NK-92 (cell line): ENCODE results near the gene CNNM1.

Experiments used
- DNase-seq: peaks from one replicate; lab custom pipeline; 2025; ENCODE audit not compliant: unreplicated experiment; lab: John Stamatoyannopoulos, UW

The CNNM1 gene

DNA sequence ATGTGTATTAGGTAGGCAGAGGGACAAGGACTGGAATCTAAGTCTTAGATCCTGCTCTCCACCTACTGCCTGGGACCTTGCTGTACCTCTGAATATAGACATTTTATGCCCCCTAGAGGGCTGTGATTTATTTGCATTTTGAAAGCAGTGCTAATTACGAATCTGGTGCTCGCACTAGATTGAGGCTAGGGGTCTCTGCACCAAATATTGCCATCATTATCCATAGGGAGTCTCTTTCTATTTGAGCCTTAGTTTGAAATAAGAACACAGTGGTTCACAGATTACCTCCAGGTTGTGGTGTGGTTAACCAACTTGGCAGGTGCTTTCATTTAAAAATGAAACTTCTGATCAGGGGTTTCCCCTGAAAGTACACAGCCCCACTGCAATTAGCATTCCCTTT lies 41.8 kb downstream of the CNNM1 start:
- no peak for DNase-seq

DNA sequence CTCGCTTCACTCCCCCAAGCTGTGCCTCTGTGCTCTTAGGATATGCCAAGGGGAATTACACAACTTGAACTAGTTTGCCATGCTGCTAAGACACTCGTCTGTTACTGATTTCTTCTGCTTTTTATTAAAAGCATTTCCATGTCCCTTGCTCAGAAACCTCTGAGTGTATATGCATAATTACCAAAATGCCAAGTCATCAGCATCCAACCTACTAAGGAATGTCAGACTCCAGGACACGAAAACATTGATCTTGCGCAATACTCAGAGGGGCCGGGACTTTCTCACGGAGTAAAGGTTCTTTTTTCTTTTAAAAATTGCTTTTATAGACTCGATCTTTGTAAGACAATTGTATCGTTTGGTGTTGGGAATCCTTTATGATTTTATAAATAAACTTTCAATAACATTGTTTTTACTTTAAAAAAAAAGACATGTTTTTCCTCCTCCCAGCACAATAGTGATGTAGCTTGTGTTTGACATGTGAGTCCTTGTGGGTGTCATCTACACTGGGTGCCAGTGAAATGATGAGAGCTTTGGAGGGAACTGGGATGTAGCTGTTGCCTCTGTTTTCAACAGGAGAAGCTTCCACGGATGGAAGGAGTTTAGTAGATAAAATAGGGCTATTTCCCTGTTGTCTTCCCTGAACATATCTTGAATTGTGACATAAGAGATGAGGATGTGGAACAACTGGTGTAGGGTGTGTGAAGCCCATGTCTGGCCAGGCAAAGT lies 43.6 kb downstream of the CNNM1 start:
- no peak for DNase-seq

DNA sequence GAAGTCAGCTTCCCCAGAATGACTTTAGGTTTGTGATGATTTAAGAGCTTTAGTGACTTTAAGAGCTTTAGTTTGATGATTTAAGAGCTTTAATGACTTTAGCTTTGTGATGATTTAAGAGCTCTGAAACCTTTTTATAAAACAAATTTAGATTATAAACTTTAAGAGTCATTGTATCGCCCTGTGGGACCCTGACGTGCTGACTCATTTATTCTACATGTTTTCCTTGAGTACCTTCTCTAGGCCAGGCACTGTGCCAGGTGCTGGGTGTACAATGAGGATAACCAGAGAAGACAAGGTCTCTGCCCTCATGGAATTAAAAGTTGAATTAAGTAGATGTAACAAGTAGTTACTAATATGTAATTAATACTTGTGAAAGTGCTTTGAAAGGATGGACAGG lies 45.4 kb downstream of the CNNM1 start:
- no peak for DNase-seq

DNA sequence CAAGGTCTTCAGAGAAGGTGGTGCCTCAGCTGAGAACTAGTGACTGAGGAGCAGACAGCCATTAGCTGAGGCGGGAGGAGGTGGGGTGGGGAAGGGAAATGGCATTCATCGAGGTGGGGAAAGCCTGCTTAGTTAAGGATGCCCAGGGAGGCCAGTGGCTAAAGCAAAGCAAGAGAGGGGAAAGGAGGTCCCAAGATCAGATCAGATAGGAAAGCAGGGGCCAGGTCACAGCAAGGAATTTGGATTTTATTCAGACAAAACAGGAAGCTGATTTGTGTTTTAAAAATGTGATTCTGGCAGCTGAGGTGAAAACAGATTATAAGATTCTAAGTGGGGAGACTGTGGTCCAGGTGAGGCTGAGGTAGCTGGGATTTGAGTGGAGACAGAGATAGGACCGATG lies 45.8 kb downstream of the CNNM1 start:
- no peak for DNase-seq

DNA sequence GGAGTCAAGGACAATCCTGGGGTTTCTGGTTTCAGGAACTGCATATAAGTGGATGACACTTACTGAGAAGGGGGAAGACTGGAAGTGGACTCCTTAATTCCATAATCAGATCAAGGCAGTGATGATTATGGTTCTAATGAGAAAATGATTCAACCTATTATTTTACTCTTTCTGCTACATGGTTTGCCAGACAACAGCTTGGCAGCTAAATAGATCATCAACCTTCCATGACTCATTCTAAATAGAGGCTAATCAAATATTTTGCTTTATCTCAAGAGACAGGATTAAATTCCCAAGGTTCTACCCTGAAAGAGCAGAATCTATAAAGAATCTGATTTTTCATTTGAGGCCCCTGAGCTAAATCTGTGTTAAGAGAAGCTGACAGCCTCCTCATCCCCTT lies 46.3 kb downstream of the CNNM1 start:
- no peak for DNase-seq

DNA sequence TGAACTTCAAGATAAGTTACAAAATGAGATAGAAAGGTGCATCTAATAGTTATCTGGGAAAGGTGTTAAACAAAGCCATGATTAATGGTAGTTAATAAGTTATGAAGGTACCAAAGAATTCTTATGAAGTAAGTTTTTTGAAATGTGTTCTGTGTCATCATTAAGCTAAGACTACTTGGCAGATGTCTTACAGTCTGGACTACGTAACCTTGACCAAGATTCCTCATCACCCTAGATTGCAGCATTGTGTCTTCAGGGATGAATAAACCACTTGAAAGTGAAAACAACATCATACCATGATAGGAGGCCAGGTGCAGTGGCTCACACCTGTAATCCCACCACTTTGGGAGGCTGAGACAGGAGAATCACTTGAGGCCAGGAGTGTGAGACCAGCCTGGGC lies 53.0 kb downstream of the CNNM1 start:
- DNase-seq, result no peak

DNA sequence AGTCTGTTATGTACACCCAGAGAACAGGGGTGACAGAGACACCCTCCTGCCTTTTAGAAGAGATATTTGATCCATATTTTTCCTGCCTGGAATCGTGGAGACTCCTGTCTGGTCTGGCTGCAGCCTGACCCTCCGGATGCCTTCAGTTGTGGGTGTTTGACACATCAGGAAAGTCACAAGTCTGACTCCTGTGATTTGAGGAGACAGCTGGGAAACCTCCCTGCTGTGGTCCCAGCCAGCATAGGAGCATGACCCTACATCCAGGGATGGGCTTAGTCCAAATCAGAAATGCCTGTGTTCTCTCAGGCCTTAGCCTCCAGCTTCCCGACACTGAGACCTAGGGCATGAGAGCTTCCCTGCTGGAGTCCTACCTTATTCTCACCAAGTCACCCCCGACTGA lies 57.9 kb downstream of the CNNM1 start:
- no peak for DNase-seq

DNA sequence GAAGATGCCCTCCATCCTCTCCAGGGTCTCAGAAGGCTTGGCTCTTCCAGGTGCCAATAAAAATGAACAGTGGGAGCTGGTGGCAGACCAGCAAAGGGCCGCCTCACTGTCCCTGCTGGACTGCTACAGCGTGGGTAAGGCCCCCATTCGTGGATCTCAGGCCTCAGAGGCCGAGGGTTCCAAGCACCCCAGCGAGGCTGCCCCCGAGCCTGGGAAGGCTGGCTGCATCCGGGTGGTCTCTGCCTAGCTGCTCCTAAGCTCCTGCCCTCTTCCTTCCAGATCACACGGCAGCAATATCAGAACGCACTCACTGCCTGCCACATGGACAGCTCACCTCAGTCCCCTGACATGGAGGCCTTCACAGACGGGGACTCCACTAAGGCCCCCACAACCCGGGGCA lies 58.4 kb downstream of the CNNM1 start:
- no peak for DNase-seq

DNA sequence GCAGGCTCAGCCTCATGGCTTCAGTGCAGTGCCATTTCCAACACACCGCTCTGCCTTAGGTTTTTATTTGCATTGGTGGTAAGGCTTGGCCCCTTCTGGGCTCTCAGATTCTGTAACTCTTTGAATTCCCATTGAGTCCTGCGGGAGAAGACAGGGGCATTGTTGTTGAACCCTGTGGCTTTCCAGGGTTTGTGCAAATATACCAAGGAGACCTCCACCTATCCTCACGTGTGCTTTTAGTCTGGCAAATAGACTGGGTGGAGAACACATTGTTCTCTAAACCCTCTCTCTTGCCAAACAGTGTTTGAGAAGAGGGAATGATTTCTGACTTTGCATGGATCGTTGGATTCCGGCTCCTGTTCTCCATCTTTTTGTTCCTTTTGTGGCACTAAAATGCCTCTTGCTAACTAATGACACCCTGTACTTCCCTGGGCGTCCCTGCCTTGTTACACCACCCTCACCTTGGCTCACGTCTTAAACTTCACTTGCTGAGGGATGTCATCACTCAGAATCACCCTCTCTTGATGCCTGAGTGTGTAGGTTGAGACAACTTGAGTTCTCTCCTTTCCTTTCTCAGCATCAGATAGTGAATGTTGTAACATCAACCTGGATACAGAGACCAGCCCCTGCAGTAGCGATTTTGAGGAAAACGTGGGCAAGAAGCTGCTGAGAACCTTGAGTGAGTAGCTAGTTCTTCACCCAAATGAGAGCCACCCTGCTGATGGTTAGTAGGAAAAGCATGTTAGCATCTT lies 60.7 kb downstream of the CNNM1 start:
- DNase-seq, result no peak

DNA sequence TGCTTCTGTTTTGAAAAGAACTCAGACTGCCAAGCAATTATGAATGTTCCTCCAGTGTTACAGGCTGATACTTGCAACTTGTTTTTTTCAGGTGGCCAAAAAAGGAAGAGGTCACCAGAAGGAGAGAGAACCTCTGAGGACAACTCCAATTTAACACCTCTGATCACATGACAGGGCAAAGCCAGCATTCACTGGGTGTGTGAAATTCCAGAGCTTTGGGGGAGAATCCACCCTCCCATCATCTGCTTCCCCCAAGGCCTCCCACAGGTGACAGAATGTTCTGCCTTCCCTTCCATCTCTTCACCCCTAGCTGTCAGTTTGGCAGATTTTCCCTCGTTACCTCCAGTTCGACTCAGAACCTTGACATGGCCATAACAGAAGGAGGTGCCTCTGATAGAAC lies 62.2 kb downstream of the CNNM1 start:
- DNase-seq, result no peak

DNA sequence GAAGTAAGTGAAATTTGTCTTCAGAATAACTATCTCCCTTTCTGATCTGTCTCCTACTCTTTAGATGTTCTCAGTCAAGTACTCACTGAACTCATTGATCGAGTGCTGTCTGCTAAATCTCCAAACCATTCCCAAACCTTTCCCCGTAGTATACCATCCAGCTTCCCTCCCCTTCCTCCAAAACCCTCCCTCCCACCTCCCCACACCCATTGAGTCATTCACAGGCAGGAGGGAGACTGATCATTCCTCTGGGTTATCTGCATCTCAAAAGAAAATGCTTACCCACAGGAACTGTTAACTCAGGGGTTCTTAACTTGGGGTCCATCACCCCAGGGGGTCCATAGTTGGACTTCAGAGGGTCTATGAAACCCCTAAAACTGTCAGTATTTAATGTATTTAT lies 63.9 kb downstream of the CNNM1 start:
- DNase-seq, result no peak

DNA sequence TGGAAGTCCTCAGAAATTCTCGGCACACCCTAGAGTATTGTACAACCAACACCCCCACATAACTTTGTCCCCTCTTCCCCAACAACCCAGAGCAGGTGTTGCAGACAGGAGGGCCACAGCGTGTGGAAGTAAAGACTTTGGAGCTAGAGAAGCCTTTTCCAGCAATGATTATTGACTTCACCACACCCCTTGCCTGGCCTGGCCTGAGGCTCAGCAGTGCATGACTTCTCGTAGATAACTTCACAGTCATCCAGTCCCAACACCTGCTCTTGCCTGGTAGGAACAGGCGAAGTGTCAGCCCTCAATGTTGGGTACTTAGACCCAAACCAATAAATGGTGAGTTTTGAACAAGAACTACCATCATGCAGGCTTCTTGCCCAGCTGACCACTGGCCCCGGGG lies 64.5 kb downstream of the CNNM1 start:
- DNase-seq, result no peak

DNA sequence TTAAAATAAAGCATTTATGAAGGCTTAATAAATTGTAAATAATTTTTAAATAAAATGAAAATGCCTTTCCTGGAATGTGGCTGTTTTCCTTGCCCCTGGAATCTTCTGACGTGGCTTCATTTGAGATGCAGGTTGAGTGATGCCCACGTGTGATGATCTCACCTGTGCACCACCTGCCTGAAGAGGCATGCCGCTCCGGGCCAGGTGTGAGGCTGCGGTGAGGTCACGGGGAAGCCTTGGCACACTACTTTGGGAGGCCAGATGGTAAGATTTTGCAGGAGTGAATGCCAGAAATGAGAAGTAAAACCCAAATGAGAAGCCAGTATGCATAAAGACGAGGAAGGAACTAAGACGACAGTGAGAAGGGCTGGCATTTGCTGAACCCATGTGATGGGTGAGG lies 65.1 kb downstream of the CNNM1 start:
- no peak for DNase-seq

DNA sequence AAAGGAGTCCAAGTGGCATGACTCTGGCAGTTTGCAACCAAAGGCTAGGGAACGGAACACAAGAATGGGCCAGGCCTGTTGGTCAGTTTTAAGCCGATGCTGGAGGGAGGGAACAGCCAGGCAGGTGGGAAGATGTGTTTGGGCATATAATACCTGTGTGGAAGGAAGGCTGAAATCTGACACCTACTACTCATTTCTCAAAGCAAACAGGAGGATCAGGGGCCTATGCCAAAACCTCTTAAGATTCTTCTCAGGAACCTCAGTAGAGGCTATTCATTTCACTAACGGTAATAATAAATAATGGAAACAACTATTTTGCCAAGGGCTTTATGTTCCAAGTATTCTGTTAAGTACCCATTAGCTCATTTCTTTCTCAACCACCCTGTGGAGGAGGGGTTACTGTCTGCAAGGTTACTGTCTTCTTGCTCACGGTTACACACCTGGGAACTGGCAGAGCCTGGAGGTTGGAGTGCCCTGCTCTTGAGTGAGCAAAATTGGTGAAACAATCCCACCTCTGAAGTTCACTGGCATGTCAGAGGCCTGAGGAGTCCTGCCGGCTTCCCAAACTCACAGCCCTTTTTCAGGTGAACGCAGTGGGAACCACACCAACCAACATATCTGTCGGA lies 65.7 kb downstream of the CNNM1 start:
- DNase-seq, result no peak

DNA sequence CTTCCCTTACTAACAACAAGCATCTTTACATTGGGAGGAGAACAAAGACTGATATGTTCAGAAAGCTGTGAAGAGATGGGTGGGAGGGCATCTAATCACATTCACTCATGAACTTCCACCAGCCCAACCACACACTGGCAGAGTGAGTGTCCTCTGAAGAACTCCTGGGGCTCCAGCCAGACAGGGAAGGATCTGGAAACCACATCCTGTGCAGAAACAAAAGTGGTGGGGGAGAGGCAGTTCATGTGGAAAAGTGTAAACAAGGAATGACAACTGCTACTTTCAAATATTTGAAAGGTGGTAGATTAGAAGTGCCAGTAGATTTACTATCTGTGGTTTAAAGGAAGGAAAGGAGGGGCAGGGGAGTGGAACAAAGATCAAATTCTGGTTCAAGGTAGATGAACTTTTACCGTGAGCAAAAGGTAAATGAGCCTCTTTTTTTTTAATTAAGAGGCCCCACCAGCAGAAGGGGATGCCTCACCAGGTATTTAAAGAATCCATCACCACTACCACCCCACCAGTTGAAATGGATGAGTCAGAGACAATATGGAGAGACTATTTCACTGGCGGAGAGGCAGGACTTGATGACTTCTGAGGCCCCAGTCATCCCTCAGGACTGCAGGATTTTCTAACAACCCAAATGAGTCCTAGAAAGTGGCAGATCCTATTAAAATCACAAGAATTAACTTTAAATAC lies 66.7 kb downstream of the CNNM1 start:
- no peak for DNase-seq

DNA sequence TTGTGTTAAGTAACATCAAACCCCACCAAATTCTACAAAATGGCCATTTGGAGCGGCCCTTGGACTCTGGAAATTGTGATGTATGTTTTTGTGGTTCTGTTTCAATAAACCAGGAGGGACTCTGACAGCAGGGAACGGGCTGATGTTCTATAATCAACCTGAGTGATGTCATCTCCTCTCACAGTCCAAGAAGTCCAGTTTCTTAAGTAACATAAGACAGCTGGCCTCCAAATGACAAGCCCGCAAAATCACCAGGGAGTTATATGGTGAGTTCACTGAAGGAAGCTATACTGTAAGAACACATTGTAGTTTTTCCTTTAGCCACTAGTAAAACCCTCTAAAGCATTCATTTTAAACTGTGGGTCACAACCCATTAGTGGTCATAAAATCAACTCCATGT lies 67.3 kb downstream of the CNNM1 start:
- no peak for DNase-seq

DNA sequence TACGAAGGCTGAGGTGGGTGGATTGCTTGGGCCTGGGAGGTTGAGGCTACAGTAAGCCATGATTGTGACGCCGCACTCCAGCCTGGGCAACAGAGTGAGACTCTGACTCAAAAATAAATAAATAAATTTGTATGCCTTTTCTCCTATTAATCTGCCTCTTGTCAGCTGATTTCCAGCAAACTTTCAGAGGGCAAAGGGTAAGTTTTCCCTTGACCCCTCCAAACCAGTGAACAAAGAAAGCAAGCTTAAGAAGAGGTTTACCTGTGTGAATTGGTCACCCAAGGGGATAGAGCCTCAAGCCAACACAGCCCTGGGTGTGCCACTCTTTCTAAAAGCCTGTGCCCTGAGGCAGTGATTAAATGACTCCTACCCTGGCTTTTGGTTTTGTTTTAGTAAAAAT lies 70.5 kb downstream of the CNNM1 start:
- no peak for DNase-seq

DNA sequence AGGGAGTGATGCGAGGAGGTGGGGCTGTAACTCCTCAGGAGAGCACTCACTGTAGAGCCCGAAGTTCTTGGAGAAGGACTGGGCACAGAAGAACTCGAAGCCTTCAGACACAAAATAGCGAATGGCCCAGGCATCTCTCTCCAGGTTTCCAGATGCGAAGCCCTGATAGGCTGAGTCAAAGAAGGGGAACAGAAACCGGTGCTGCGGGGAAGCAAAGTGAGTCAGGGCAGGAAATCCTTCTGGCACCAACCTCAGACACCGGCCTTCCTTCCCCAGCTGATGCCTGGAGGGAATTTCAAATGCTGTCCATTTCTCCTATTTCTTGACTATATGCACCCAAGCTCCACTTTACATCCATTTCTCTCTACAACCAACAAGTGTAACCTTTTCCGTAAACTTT lies 74.5 kb downstream of the CNNM1 start:
- no peak for DNase-seq

DNA sequence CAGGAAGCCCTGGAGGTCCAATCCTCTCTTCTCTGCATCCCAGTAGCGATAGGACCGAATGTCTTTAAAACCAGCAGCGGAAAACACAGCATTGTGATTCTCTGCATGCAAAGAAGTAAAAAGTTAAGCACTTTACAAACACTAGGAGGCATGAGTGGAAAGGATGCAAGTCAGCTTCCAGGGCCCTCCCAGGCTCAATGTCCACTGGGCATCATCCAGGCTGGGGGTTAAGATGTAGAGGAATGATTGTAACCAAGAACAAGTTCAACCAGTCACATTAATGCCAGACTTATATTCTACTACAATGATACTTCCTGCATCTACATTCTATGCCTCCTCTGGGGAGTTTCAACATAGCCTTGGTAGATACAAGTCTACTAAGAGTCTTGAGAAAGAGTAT lies 77.0 kb downstream of the CNNM1 start:
- DNase-seq, result no peak

DNA sequence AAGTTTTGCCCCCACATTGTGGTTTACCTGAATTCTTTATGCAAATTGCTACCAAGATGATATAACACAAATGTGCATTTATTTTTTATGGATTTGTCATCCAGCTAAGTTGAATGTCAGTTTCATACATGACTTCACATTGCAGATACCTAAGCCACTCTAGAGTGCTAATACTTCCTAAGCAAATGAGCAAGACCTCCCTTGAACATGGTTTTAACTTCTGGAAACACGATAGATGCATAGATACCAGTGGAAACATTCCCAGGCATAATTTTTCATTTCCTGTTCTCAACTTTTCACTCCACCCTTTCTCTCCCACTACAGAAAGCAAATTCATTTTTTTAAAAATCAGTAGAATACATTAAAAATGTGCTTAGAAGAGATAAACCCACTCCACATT lies 81.0 kb downstream of the CNNM1 start:
- no peak for DNase-seq

DNA sequence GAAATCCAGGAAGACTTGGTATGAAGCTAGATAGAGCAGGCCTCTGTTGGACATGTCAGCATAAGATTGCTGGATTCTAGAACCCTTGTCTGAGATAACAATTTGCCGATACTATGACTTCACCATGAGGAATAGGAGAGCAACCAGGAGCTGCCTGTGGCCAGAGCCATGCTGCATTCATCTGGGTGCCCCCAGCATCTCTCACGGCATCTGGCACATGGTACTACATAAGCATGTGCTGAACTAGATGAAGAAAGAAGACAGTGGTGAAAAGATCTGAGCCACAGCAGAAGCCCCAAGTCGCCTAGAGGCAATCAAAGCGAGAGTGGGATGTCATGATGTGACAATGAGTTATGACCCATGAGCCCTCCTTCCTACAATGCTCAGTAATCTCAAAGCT lies 81.7 kb downstream of the CNNM1 start:
- no peak for DNase-seq

DNA sequence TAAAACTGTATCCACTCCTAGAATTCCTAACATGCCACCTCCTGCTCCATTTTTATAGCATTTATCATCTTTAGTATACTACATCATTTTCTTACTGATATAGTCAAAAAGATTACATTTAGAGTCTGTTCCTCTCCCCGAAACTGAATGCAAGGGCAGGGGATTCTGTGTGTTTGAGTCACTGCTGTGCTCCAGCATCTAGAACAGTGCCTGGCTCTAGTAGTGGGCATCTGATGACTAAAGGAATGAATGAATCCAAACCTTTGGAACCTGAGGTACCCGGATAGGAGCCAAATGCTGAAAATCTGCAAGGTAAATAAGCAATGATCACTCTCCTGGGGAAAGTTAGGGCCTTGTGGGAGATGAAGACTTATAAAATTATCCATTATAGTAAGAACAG lies 82.4 kb downstream of the CNNM1 start:
- no peak for DNase-seq
